Cortex of kidney (tissue), 1 donor: ENCODE data around the gene ACTN1.
"Not testable (repeated sequence)": the region's sequence is repeated elsewhere in the genome, so short reads cannot be mapped to it uniquely, and the experiment has no call there.

ENCODE experiments used
- DNase-seq: peaks from one replicate; lab custom pipeline; 2025; lab: John Stamatoyannopoulos, UW

The ACTN1 gene

DNA sequence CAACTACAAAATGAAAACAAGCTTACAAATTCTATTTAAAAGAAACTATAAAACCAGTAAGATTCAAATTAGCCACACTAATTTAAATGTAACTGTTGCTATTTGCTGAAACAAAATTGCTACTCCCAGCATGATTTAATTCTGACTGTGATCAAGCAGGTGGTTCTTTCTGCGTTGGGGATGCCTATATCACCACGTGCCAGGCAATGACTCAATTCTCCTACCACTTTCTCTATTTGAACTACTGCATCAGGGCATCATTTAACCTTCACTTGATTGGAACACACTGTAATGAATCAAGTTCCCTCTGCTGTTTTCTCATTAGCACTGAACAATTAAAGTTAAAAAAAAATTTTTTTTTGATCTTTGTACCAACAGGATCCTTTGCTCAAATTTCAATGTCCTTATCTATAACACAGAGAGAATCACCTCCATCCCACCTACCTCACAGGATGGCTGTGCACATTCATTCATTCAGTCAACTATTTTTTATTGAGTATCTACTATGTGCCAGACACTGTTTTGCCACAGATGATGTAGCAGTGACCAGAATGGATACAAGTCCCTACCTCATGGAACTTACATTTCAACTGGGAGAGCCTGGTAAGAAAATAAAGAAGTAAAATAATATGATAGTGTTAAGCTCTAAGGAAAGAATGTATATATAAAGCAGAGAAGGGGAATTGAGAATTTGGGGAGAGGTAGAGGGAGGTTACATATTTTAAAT lies 8.0 kb upstream of the ACTN1 start:
- DNase-seq: no peak

DNA sequence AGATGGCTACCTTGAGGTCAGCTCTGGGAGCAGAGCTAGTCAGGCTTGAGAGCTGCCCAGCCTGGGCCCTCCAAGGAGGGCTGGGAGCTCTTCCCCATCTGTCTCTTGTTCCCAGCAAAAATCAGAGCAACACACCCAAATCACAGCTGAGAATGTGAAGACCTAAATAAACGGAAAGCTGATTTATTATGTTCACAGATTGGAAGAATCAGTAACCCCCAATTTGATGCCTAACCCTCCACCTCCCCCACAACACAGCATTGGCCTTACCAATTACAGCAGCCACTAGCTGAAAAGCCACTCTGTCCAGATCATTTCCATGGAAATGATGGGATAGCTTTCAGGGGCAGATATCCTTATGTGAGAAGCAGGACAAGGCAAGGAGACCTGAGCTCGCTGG lies 7.1 kb upstream of the ACTN1 start:
- no peak for DNase-seq

DNA sequence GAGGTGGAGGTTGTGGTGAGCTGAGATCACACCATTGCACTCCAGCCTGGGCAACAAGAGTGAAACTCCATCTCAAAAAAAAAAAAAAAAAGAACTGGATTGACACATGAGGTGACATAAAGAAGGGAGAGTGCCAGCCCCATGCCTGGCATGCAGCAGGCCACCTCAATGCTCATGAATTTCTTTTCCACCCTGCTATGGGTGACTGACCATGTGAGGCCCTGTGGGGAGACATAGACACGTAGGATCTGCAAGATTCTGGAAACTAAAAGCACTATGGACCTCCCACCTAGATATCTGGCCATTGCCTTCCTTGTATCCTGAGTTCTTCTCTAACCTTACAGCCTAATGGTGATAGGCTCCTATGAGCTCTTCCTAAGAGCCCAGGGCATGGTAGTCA lies 5.6 kb upstream of the ACTN1 start:
- no peak for DNase-seq

DNA sequence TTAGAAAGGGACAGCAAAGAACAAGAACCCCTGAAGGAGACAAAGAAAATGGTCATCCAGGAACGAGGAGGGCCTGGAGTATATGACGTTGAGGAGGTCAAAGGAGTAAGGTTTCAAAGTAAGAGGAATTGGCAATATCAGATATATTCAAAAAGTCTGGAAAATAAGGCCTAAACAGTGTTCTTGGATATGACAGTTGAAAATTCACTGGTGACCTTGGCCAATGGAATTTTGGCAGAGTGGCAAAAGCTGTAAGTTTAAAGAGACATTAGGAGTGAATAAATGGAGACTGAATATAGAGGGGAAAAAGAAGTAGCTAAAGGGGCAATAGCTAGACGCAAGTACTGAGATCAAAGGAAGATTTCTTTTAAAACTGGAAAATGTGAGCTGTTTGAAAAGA lies 4.1 kb upstream of the ACTN1 start:
- no peak for DNase-seq

DNA sequence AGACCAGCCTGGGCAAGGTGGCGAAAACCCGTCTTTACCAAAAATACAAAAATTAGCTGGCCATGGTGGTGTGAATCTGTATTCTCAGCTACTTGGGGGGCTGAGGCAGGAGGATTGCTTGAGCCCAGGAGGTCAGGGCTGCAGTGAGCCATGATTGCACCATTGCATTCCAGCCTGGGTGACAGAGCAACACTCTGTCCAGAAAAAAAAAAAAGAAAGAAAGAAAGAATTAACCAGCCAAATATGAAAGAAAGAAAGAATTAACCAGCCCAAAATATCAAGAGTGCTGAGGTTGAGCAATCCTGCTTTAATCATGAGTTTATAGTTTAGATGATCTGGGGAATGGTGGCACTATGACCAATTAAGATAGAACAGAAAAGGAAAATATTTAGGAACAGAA lies 3.5 kb upstream of the ACTN1 start:
- no peak for DNase-seq

DNA sequence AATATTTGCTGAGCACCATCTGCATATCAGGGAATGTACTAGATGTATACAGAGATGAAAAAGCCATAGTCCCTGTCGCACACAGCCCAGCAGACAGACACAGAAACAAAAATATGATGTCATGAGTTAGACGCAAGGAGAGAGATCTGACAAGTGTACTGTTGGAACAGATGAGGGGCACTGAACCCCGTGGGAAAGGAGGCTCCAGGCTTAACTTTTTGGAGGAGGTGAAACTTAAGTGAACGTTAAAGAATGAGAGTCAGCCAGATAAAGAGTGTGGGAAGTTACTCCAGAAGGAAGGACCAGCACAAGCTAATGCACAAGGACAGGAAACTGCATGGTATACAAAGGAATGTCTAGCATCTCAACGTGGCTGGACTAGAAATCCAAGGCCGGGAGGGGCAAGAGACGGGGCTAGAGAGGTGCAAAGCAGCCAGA lies 2.5 kb upstream of the ACTN1 start:
- no peak for DNase-seq

DNA sequence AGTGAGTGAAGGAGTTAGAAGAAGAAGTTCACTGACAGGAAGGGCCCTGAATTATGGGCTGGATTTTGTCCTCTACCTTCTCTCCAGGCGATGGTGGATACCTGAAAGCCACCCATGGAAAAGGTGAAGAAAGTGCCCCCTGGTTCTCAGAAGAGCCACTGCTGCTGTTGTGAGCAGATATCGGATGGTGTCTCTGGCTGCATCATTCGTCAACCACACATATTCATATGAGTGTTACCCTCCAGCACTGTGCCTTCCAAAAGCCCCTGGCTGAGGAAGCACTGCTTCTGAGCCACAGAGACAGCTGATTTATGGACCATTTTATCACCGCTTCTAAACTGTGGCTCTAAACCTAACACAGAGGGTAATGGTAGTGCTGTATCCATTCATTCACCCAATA lies 2.0 kb upstream of the ACTN1 start:
- DNase-seq: no peak

DNA sequence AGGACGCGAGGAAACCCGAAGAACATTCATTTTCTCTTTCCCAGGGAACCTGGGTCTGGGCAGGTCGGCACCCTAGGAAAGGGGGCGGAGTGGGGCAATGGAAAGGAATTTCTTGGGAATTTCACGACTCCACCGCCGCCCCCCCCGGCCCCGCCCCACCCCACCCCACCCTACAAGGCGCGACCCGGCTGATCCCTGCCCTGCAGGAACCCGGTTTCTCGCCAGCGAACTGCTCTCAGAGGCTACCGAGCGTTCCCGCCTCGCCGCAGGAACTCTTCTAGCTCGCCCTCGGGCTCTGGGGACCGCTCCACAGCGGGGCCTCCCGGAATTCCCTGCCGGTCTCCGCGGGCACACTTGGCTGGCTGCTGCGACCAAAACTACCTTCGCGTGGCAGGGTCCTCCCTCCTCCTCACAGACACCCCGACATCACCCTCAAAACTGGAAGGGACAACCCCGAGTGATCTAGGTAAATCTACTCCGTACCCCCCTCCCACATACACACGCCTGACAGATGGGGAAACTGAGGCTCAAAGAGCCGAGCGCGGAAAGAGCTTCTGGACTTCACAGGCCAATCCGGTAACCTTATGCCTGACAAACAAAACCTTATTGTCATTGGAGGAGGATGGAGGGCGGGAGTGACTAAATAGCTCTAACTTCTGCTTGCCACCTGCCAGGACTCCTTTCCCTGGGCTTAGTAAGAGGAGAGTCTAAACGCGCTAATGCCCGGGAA lies 785 bp upstream of the ACTN1 start:
- DNase-seq: no peak

DNA sequence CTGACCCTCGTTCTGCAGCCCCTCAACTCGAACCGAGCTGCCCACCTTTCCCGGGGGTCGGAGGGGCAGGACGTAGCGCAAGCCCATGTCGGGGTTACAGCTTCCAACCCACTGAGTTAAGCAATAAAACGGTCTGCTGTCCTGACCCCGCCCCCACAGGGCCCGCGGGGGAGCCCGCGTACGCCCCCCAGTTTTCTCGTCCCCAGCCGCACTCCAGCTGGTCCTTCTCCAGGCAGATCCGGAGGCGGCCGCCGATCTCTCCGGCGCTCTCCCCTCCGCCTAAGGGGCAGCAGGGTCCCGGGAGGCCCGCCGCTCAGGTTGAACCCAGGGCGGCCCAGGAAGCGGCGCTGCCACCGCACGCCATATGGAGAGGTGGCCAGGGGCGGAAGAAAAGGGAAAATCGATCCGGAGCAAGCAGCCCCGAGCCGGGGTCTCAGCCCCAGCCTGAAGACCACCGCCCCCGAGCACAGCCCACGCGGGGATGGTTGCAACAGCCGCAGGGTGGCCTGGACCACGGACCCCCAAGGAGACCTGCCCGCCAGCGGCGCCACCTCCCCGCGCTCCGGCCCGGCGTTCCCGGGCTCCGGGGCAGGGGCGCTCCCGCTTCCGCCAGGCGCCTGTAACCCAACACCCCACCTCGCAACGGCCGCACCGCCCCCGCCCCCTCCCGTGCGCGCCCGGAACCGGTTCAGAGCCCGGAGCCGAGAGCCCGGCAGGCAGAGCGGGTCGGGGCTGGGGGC lies 760 bp downstream of the ACTN1 start:
- DNase-seq: no peak

DNA sequence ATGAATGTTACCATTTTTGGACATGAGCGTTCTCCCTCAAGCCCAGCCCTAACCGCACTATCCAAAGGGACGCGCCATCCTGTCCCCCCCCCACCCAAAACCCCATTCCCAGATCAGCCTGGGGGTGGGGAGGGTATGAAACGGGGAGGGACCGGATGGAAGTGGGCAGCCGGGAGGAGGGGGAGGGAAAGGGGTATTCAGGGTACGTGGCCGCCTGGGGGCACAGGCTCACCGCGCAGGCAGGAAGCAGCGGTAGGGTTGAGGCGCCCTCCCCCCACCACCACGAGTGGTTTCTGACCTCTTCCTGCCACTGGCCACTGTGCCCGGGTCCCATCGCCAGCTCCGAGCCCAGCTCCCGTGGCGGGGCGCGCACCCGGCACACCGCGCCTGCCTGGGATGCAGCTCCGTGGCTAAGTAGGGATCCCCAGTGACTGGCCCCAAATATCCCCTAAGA lies 1.4 kb downstream of the ACTN1 start:
- no peak for DNase-seq

DNA sequence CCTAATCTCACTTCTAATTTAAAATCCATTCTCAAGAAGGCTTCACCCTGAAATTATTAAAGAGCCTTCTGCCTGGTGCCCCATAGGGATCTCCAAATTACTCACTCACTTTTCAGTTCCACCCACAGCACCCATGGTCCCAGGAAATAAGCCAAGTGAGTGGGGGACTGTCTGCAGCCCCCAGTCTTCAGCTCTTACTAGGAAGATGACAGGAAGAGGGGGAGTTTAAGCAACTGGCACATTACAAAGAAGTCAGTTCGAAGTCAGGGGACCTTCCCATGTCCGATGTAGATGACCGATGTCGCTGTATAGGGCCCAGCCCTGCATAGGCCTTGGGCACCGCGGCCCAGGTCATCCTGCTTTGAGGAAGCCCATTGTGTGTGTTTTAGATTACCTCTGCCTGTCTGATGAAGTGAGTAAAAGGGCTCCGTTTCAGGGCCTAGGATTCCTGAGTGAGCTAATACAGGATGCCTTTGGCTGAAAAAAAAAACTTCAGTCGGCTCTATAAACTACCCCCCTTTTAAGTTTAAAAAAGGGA lies 1.9 kb downstream of the ACTN1 start:
- DNase-seq: no peak

DNA sequence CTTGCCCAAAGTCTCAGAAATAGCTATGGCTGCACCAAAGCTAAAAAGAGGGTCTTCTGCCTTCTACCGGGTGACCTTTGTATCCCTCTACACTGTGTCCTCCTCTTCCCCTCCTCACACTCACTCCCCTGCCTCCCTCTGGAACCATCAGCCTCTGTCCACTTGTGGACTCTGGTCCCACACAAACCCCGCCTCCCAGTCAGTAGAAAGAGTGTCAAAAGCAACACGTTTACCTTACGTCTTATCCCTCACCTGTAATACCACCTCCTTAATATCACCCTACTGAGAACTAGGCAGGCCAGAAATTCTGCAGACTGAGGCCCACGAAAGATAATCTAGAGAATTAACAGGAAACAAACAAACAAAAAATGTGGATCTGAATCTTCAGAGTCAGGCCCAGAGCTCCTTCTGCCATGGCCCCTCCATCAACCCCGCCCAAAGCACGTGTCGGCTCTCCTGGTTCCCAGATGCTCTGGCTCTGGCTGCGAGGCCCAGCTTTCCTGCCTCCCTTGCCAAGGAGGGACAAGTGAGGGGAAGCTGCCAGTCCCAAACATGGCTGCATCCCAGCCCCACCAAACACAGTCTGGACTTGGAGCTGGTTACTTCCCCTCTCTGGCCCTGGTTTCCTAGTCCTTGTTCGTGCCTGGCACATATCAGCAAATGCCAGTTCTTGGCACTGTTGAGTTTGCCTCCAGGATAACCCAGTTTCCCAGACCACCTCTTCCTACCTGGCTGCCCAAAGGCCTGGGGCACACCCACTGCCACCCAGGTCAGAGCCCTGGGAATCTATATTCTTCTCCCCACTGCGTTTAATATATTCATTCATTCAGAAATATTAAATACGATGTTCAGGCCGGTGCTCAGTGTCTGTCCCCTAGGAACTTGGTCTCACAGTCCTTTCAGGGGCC lies 2.7 kb downstream of the ACTN1 start:
- DNase-seq: no peak

DNA sequence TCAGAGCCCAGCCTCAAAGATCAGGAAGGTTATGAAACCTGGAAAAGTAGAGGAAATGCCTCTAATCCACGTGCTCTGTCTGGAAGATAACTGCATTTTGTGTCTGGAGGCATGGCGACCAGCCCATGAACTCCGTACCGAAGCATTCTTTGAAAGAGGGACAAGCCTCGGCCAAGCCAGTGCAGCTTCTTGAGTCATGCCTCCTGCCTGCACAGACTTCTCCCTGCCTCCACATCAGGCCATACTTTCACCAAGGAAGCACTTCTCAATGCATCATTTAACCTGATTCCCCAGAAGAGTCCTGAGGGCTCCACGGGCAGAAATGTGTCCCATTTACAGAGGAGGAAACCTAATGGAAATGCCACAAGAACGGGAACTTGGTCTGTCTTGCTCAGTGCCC lies 3.4 kb downstream of the ACTN1 start:
- DNase-seq: no peak

DNA sequence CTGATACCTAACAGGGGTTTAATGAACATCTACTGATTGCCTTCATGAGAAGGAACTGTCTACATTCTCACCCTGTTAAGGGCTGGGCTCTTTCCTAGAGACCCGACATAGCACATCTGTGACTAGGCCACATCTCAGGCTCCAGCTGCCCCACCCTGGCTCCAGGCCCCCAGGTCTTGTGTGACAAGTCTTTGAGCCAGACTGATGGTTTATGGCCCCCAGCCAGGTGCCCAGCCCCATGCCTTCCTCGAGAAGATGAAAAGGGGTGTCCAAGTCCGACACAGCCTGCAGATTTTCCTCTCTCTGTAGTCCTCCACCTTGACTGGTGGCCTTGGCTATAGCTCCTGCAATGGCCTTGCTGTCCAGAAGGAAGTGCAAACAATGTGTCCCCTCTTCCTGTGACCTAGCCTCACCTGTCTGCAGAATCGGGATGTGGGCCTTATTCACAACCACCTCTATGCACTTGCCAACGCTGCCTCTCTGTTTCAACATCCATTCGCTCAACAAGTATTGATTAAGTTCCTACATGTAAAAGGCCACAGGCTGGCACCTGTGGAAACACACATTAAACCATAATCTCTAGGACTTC lies 4.2 kb downstream of the ACTN1 start:
- no peak for DNase-seq

DNA sequence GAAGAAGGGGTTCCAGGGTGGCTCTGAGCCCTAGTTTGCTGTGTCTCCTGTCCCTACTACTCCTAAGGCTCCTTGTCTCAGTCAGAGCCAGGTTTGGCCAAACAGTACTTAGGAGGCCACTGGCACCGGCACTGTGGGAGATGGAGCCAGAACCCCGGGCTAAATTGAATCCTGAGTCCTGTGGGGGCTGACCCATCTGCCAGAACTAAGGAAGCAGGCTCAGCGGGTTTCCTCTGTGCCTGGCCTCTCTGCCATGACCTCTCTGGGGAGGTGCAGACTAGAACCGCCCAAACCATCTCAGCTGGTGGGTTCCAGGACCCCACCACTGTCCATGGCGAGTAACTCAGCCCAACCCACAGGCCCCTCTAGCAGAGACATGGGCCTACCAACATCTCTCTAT lies 5.5 kb downstream of the ACTN1 start:
- no peak for DNase-seq

DNA sequence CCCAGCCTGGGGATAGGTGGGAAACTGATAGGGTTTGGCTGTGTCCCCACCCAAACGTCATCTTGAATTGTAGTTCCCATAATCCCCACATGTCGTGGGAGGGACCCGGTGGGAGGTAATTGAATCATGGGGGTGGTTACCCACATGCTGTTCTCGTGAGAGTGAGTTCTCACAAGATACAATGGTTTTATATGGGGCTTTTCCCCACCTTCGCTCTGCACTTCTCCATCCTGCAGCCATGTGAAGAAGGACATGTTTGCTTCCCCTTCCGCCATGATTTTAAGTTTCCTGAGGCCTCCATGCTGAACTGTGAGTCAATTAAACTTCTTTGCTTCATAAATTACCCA lies 5.9 kb downstream of the ACTN1 start:
- DNase-seq: not testable (repeated sequence)

DNA sequence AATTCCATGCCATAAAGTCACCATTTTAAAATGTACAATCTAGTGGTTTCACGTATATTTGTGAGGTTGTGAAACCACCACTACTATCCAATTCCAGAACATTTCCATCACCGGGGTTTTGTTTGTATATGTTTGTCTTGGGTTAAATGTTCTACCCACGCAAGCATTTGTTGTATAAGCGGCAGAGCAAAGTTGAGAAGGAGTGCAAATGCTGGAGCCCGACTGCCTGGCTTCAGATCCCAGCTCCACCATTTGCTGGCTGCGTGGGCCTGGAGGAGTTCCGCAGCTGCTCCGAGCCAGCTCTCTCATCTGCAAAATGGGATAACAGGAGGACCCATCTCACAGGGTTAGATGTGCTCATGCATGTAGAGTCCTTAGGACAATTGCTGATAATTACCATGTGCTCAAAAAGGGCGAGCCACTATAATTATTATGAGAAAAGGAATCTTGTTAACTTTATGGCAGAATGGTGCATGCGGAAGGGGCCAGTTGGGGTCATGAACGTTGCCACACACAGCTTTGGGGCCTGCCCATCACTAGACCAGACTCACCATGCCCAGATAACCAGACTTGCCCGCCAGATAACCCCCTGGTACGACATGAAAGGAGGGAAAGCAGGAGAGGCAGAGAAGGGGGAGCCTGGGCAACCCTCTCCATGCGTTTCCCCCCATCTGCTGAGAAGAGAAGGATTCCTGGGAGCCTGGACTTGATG lies 6.4 kb downstream of the ACTN1 start:
- no peak for DNase-seq

DNA sequence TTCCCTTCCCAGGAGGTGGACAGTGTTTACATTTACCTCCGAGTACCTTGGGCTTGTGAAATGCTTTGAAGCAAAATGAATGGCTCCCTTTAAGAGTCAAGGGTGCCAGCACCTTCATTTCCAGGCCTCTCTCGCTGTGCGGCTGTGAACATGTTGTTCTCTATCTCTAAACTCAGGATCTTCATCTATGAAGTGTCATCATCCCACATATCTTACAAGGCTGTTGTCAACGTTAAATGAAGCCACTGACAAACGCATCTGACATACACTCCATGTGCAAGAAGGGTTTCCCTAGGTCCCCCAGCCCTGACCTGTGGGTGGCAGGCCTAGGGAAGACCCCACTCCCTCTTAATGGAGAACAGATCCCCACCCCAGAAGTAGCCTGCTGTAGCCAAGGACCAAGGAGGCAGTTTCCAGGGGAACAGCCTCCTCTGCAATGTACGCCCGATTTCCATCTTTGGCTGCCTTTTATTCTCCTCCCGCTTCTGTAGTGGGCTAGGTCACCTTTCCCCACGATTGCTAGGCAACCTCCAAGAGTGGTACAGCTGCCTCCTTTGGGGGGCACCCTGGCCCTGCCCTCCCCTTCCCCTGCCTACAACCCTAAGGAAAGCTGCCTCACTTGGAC lies 7.6 kb downstream of the ACTN1 start:
- no peak for DNase-seq

DNA sequence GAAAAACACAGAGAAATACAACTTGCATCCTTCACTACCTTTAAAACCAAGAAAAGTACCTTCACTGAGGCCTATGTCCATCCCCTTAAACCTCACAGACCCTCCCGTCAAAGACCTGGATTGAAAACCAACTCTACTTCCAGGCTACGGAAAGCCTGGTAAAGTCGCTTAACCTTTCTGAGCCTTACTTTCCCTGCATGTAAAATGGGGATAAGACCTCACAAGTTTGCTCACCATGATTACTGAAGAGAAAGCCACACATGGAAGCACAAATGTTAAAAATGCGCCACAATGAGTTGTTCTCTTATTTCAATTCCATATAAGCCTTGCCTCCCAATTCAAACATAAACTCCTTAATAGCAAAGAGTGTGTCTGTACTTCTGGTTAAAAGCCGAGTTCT lies 8.4 kb downstream of the ACTN1 start:
- DNase-seq: no peak

DNA sequence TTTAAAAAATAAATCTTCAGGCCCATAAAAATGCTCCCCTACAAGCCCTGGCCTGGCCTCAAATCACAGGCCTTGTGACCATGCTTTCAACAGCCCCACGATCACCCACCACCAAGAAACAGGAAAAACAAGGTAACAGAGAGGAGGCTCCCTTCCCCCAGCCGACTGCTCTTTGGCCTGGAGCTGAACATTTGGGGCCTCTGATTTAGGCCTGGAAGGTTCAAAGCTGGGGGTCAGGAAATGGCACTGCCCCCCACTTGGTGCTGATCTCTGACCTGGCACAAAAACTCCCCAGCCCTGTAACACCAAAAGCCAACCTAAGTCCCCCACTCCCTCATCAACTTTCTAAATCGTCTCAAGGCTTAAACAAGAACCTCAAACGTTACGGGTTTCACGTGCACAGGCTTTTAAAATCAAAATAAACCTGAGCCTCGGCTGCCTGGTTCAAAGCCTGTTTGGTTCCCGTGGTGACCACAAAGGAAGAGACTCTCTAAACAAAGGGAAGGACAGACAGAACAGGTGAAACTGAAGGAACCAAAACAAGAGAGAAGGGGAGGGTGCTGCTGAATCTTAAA lies 9.0 kb downstream of the ACTN1 start:
- DNase-seq: no peak
